ENCODE results near the gene THSD7A. TPM values are rescaled to one million over a fixed set of nuclear protein-coding genes. Genes with fewer than 3 reads are reported as not detected.

The THSD7A gene
- total RNA-seq, 1 experiment from 2014 or later, result 4.0 TPM

GRCh38 chr7:11355399-11356005, 476.5 kb downstream of the THSD7A start:
- Histone ChIP-seq H3K4me1 (replicated peaks; ENCODE audit: insufficient read depth) (no peaks in the 10 kb centered on the region), H3K36me3 (ENCODE audit: low read depth) (no peaks in the 10 kb centered on the region), H3K9me3 (ENCODE audit: insufficient read depth, low read depth) (no peaks in the 10 kb centered on the region), H3K9me2 (ENCODE audit: insufficient read depth) (no peaks in the 10 kb centered on the region), H4K20me1 (ENCODE audit: insufficient read depth) (no peaks in the 10 kb centered on the region), H3K4me3 (no peak overlapping the region), H3F3A (ENCODE audit: insufficient read depth, low read depth) (no peaks in the 10 kb centered on the region), H3K27me3 (ENCODE audit: insufficient read depth, low read depth) (peaks cover 33% of the 10 kb centered on the region), H3K79me2 (ENCODE audit: low read depth) (no peaks in the 10 kb centered on the region), H3K27ac (no peak overlapping the region), H3K4me2 (no peak overlapping the region), H2AFZ (no peak overlapping the region)
- ChIA-PET CTCF (no interaction called here), POLR2A (ENCODE audit: unreplicated experiment) (interaction anchor here (0.6 kb wide), 1 partner anchor 280 kb away, joined by 8 read pairs; no protein-coding TSS in a partner anchor)
- BruUV-seq (replicated peaks), result no TSS peak
- TF ChIP-seq CTCF (conservative IDR thresholded peaks at IDR 0.05), result no peak
- no peak for TF ChIP-seq EZH2 (IDR thresholded peaks at IDR 0.05; ENCODE audit: low read depth)
- intact Hi-C loops (cut with micrococcal nuclease; ENCODE audit: unreplicated experiment), result no loop called here
- DNase-seq, result no peak

- ChIA-PET POLR2A (ENCODE audit: unreplicated experiment) (no interaction called here), CTCF (no interaction called here)
- no peak overlapping the region for H3K4me3 ChIP-seq
- no peaks in the 10 kb centered on the region for H3K9me3 ChIP-seq (ENCODE audit: insufficient read depth, low read depth)
- no peaks in the 10 kb centered on the region for H3F3A ChIP-seq (ENCODE audit: insufficient read depth, low read depth)
- H4K20me1 ChIP-seq (ENCODE audit: insufficient read depth), result no peaks in the 10 kb centered on the region; the same call in 1 of the 2 replicates
- no TSS peak for BruUV-seq (replicated peaks)
- H3K27ac ChIP-seq, result no peak overlapping the region
- no peaks in the 10 kb centered on the region for H3K9me2 ChIP-seq (ENCODE audit: insufficient read depth)
- no peak for TF ChIP-seq EZH2 (IDR thresholded peaks at IDR 0.05; ENCODE audit: low read depth)
- TF ChIP-seq CTCF (conservative IDR thresholded peaks at IDR 0.05), result no peak
- H3K4me2 ChIP-seq, result no peak overlapping the region
- no peak overlapping the region for H2AFZ ChIP-seq
- no peaks in the 10 kb centered on the region for H3K79me2 ChIP-seq (ENCODE audit: low read depth)
- no peaks in the 10 kb centered on the region for H3K4me1 ChIP-seq (replicated peaks; ENCODE audit: insufficient read depth)
- intact Hi-C loops (cut with micrococcal nuclease; ENCODE audit: unreplicated experiment), result no loop called here
- peaks cover 6% of the 10 kb centered on the region; the same call in 1 of the 2 replicates for H3K27me3 ChIP-seq (ENCODE audit: insufficient read depth, low read depth)
- H3K36me3 ChIP-seq (ENCODE audit: low read depth), result no peaks in the 10 kb centered on the region
- DNase-seq, result no peak
Observed at GRCh38 chr7:11346302-11346701, 485.7 kb downstream of the THSD7A start.

- no peak overlapping the region for H3K4me3 ChIP-seq
- no peaks in the 10 kb centered on the region for H3K4me1 ChIP-seq (replicated peaks; ENCODE audit: insufficient read depth)
- no peak overlapping the region for H3K27ac ChIP-seq
- intact Hi-C loops (cut with micrococcal nuclease; ENCODE audit: unreplicated experiment), result no loop called here
- H2AFZ ChIP-seq, result no peak overlapping the region
- CTCF ChIA-PET, result interaction anchor here (0.7 kb wide), 1 partner anchor 642 kb away, joined by 3 read pairs; no protein-coding TSS in a partner anchor
- H3K79me2 ChIP-seq (ENCODE audit: low read depth), result no peaks in the 10 kb centered on the region
- H3K4me2 ChIP-seq, result no peak overlapping the region
- no peaks in the 10 kb centered on the region for H3F3A ChIP-seq (ENCODE audit: insufficient read depth, low read depth)
- no peaks in the 10 kb centered on the region for H3K27me3 ChIP-seq (ENCODE audit: insufficient read depth, low read depth)
- H3K36me3 ChIP-seq (ENCODE audit: low read depth), result no peaks in the 10 kb centered on the region
- BruUV-seq (replicated peaks), result no TSS peak
- TF ChIP-seq EZH2 (IDR thresholded peaks at IDR 0.05; ENCODE audit: low read depth), result no peak
- no peak for TF ChIP-seq CTCF (conservative IDR thresholded peaks at IDR 0.05)
- no peak for DNase-seq
- POLR2A ChIA-PET (ENCODE audit: unreplicated experiment), result no interaction called here
- no peaks in the 10 kb centered on the region for H3K9me2 ChIP-seq (ENCODE audit: insufficient read depth)
- no peaks in the 10 kb centered on the region; the same call in 1 of the 2 replicates for H4K20me1 ChIP-seq (ENCODE audit: insufficient read depth)
- H3K9me3 ChIP-seq (ENCODE audit: insufficient read depth, low read depth), result no peaks in the 10 kb centered on the region
Observed at GRCh38 chr7:11345621-11346020, 486.4 kb downstream of the THSD7A start.
